ENCODE data around the gene CD47.

The CD47 gene

GRCh38 chr3:108013141-108014055 lies 77.4 kb downstream of the CD47 start:
- DNase-seq (ENCODE audit: low read depth): no peak

GRCh38 chr3:108012304-108012703 lies 78.5 kb downstream of the CD47 start:
- no peak for DNase-seq (ENCODE audit: low read depth)

GRCh38 chr3:108011616-108012015 lies 79.2 kb downstream of the CD47 start:
- no peak for DNase-seq (ENCODE audit: low read depth)

- no peak for DNase-seq (ENCODE audit: low read depth)
Observed at GRCh38 chr3:108008931-108009639, 81.7 kb downstream of the CD47 start.

- DNase-seq (ENCODE audit: low read depth): peak; percentile 42
Observed at GRCh38 chr3:108008106-108008505, 82.7 kb downstream of the CD47 start.

GRCh38 chr3:108006881-108007331 lies 83.9 kb downstream of the CD47 start:
- DNase-seq (ENCODE audit: low read depth): no peak

GRCh38 chr3:108006077-108006771 lies 84.6 kb downstream of the CD47 start:
- no peak for DNase-seq (ENCODE audit: low read depth)

- no peak for DNase-seq (ENCODE audit: low read depth)
Observed at GRCh38 chr3:108004647-108005046, 86.2 kb downstream of the CD47 start.

- DNase-seq (ENCODE audit: low read depth): no peak
Observed at GRCh38 chr3:108001457-108001856, 89.4 kb downstream of the CD47 start.

GRCh38 chr3:107999215-107999775 lies 91.5 kb downstream of the CD47 start:
- no peak for DNase-seq (ENCODE audit: low read depth)

GRCh38 chr3:107997671-107998070 lies 93.2 kb downstream of the CD47 start:
- no peak for DNase-seq (ENCODE audit: low read depth)

GRCh38 chr3:107995823-107996222 lies 95.0 kb downstream of the CD47 start:
- no peak for DNase-seq (ENCODE audit: low read depth)

GRCh38 chr3:107994956-107995715 lies 95.7 kb downstream of the CD47 start:
- no peak for DNase-seq (ENCODE audit: low read depth)

- no peak for DNase-seq (ENCODE audit: low read depth)
Observed at GRCh38 chr3:107994181-107994580, 96.7 kb downstream of the CD47 start.

GRCh38 chr3:107993771-107994170 lies 97.1 kb downstream of the CD47 start:
- no peak for DNase-seq (ENCODE audit: low read depth)

All from GM04504 (cell line).